NCI-H1105 (cell line): Measurements from ENCODE around the gene SLC22A17.

Source experiments
- DNase-seq: peaks from one replicate; lab custom pipeline; 2025; lab: John Stamatoyannopoulos, UW

SLC22A17 gene

GRCh38 chr14:23381871-23382270, 29.2 kb upstream of the SLC22A17 start:
- DNase-seq, result no peak

- DNase-seq, result no peak
Observed at GRCh38 chr14:23380976-23381375, 28.3 kb upstream of the SLC22A17 start.

GRCh38 chr14:23380197-23380914, 27.7 kb upstream of the SLC22A17 start:
- DNase-seq, result no peak

DNA sequence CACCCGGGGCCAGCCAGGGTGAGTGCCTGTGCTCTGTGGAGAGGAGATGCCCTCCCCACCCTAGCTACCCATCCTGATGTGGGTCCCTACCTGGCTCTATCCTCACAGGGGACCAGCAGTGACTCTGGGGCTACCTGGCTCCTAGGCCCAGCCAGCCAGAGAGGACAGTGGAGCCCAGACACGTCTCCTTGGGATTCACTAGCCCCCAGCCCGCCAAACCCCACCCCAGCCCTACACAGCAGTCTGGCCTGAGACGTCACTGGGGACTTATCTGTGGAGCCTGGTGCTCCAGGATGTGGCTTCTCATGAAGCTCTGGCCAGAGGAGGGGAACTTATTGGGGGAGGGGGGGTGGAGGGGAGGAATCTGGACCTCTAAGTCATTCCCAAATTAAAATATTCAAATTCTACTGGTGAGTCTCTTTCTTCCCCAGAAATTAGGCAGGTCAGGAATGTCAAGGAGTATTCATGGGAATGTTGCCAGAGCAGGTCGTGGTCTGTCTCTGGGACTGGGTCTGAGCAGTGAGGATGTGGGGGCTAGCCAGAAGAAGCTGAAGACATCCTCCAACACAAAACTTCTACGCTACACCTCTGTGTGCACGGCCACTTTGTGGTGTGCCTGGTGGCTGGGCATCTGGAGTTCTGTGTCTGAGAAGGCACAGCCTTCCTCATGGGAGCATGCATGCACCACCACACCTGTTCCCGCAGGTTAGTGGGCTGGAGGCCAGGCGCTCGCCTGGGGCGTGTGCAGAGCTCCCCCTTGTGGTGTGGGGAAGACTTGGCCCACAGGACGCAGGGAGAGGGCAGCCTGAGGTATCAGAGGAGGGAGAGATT, 26.9 kb upstream of the SLC22A17 start:
- peak; percentile 65 for DNase-seq

GRCh38 chr14:23378612-23379220, 26.0 kb upstream of the SLC22A17 start:
- no peak for DNase-seq

DNA sequence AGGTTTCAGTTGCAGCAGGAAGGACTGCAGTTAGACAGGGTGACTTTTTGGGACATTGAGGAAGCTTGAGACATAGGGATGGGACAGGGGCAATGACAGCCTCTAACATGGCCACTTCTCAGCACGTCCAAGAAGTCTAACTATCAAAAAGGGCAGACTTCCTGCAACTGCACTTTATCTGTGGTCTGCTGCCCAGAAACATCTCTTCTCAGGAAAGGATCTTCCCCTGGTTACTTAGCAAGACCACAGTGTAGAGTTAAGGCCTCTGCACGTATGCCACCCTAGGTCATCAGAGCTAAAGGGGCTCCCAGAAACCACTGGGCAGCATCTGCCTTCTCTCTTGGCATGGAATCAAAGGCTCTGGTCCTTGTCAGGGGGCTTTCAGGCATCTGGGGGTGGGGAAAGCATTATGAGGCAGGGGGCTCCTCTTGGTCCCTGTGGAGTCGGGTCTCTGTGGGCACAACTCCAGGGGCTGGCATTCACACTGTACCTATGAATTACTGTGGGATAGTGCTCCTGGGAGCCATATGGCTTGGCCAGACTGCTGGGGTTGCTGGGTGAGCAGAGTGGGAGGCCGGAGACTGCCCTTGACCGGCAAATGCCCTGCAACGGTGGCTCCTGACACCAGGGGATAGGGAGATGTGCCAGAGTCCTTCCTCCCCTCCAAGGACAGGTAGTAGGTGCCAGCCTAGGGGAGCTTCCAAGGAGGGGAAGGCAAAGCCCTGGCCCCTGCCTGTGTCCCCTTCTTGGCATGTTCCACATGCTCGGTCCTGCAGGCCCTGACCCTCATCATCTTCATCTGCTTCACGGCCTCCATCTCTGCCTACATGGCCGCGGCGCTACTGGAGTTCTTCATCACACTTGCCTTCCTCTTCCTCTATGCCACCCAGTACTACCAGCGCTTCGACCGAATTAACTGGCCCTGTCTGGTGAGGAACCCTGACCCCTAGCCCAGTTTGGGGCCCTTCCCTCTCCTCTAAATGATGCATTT, 25.2 kb upstream of the SLC22A17 start:
- DNase-seq, result no peak

DNA sequence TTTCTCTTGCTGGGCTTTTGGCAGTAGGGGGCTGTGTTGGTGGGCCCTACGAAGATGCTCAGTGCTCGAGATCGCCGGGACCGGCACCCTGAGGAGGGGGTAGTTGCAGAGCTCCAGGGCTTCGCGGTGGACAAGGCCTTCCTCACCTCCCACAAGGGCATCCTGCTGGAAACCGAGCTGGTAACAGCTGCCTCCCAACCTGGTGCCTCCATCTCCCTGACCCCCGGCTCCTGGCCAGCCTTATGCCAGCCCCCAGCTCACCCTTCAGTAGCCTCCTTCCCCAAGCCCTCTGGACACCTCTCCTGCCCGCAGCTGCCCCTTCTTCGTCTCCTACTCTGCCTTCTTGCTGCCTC, 24.5 kb upstream of the SLC22A17 start:
- DNase-seq, result no peak

GRCh38 chr14:23376482-23377197, 24.0 kb upstream of the SLC22A17 start, which contains the start of gene CMTM5:
Gene CMTM5, plus strand, starts transcription at chr14:23377046. Its CDS starts 206 bp downstream, at chr14:23377252.
- no peak for DNase-seq

GRCh38 chr14:23375527-23376251, 23.0 kb upstream of the SLC22A17 start:
- DNase-seq, result no peak

- no peak for DNase-seq
Observed at GRCh38 chr14:23373041-23373440, 20.4 kb upstream of the SLC22A17 start.

- no peak for DNase-seq
Observed at GRCh38 chr14:23372509-23372908, 19.8 kb upstream of the SLC22A17 start, which contains the start of gene IL25. Gene IL25, plus strand, starts transcription at chr14:23372809.

- no peak for DNase-seq
Observed at GRCh38 chr14:23371865-23372264, 19.2 kb upstream of the SLC22A17 start.

GRCh38 chr14:23370221-23370620, 17.5 kb upstream of the SLC22A17 start:
- no peak for DNase-seq

GRCh38 chr14:23366426-23366921, 13.8 kb upstream of the SLC22A17 start:
- DNase-seq, result no peak

- DNase-seq, result no peak
Observed at GRCh38 chr14:23365732-23366425, 13.2 kb upstream of the SLC22A17 start.

GRCh38 chr14:23365036-23365731, 12.5 kb upstream of the SLC22A17 start, which contains the start of gene EFS:
Gene EFS, minus strand, starts transcription at chr14:23365172. Its CDS starts 147 bp downstream, at chr14:23365025.
- no peak for DNase-seq

DNA sequence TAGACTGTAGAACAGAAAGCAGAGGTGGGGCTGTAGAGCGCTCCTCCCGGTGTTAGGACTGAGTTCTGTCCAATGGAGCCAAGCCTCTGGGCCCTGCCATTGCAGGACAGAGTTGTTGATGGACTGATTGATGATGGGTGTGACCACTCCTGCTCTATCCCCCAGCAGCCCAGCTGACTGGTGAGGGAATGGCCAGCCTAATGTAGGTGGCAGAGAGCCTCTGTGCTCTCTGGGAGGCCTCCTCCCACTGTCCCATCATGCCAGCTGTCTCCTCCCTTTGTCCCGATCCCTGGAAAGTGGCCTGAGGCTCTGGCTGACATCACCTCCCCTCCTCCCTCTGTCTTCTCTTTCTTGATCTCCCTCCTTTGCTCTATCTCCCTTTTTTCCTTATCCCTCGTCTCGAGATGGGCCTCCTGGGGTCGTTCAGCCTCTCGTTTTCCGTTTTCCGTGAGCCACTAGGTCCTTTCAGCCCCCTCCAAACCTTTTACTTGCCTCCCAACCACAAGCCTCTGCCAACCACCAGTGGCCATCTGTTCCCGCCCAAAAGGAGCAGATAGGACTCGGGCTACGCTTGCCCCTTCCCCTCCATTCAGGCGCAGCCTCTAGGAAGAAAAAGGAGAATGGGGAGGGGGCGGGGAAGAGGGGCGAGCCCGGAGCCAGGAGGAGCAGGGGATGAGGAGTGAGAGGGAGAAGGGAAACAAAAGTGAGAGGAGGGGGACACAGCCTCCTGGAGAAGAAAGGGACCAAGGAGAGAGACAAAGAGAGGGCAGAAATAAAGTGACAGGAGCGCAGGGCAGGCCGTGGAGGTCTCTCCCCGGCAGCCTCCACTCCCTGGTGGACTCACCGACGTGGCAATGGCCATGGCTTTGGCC, 11.7 kb upstream of the SLC22A17 start:
- no peak for DNase-seq

DNA sequence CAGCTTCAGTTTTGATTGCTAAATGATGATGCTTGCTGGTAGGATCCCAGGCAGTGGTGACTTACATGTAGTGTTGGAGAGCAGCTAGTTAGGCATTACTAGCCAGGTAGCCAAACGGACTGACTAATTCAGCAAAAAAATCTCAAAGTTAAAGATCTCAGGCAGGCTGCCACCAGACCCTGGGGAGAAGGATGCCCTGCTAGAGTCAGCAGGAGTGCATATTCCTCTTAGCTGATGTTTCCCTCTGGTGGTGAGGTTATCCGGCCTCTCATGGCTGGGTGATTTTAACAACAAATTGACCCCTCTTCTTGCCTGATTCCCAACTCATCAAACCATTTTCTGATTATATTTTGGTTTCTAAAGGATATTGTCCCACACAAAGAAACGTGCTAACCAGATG, 9.5 kb upstream of the SLC22A17 start:
- DNase-seq, result no peak
